DOHH2 (cell line): ENCODE measurements around the gene SPATA31E1.
A peak's percentile ranks its signal among the peaks of the same experiment; 100 is the strongest.

ENCODE experiments used
- H3F3A ChIP-seq: fragments of 200-600 bp; sonication (generic), shearing (Covaris generic); 2 replicates; pipeline ENCODE4 v1.6.0; 2016; ENCODE audit warnings: antibody characterized with exemption, mild to moderate bottlenecking; ENCODE audit not compliant: control insufficient read depth, insufficient read depth
- H3K27ac ChIP-seq: fragments of 200-600 bp; sonication (generic); 2 replicates; pipeline ENCODE4 v1.5.1; 2014; ENCODE audit warnings: low read depth, mild to moderate bottlenecking, low read length, moderate library complexity
- H3K27me3 ChIP-seq: fragments of 200-600 bp; sonication (generic); 2 replicates; pipeline ENCODE4 v1.6.1; 2014; ENCODE audit warnings: mild to moderate bottlenecking, low read length, mixed read lengths; ENCODE audit not compliant: control insufficient read depth
- H3K36me3 ChIP-seq: fragments of 200-600 bp; sonication (generic); 2 replicates; pipeline ENCODE4 v1.6.1; 2014; ENCODE audit warnings: mild to moderate bottlenecking, low read length, moderate library complexity, mixed read lengths; ENCODE audit not compliant: control insufficient read depth
- H3K4me1 ChIP-seq: fragments of 200-600 bp; sonication (generic); 2 replicates; pipeline ENCODE4 v1.6.1; 2014; ENCODE audit warnings: mild to moderate bottlenecking, low read length, mixed read lengths; ENCODE audit not compliant: control insufficient read depth
- H3K4me2 ChIP-seq: fragments of 200-600 bp; sonication (generic); 2 replicates; pipeline ENCODE4 v1.6.0; 2014; ENCODE audit warnings: mild to moderate bottlenecking, low read length, moderate library complexity
- H3K4me3 ChIP-seq: fragments of 200-600 bp; sonication (generic); 2 replicates; pipeline ENCODE4 v1.5.1; 2014; ENCODE audit warnings: mild to moderate bottlenecking, low read length, mixed read lengths
- H3K79me2 ChIP-seq: fragments of 200-600 bp; sonication (generic); 2 replicates; pipeline ENCODE4 v1.6.1; 2014; ENCODE audit warnings: mild to moderate bottlenecking, low read length, mixed read lengths; ENCODE audit not compliant: control insufficient read depth
- H3K9me2 ChIP-seq: fragments of 200-600 bp; sonication (generic); replicated peaks from 2 replicates; pipeline ENCODE4 v1.6.1; 2014; ENCODE audit warnings: mild to moderate bottlenecking, low read length, mixed read lengths; ENCODE audit not compliant: control insufficient read depth
- H3K9me3 ChIP-seq: fragments of 200-600 bp; sonication (generic); 2 replicates; pipeline ENCODE4 v1.6.1; 2014; ENCODE audit warnings: antibody characterized with exemption, low read length, mixed read lengths; ENCODE audit not compliant: control insufficient read depth, insufficient read depth
- H4K20me1 ChIP-seq: fragments of 200-600 bp; sonication (generic); 2 replicates; pipeline ENCODE4 v1.6.0; 2014; ENCODE audit warnings: low read depth, mild to moderate bottlenecking, antibody characterized with exemption, low read length, moderate library complexity; ENCODE audit not compliant: control insufficient read depth, insufficient read depth
- EZH2phosphoT487 ChIP-seq: fragments of 200-600 bp; sonication (generic); IDR thresholded peaks from 2 replicates; pipeline ENCODE4 v1.6.1; 2017; ENCODE audit warnings: borderline replicate concordance, mild to moderate bottlenecking, antibody characterized with exemption, low read length, moderate library complexity, mixed read lengths
- TF ChIP-seq, protein P1 (sequence below): fragments of 200-600 bp; sonication (generic); IDR thresholded peaks from one replicate; pipeline ENCODE4 v1.5.1; 2014; ENCODE audit warnings: antibody characterized with exemption, mild to moderate bottlenecking, low read depth, low read length; ENCODE audit not compliant: poor library complexity, severe bottlenecking

Gene SPATA31E1

DNA sequence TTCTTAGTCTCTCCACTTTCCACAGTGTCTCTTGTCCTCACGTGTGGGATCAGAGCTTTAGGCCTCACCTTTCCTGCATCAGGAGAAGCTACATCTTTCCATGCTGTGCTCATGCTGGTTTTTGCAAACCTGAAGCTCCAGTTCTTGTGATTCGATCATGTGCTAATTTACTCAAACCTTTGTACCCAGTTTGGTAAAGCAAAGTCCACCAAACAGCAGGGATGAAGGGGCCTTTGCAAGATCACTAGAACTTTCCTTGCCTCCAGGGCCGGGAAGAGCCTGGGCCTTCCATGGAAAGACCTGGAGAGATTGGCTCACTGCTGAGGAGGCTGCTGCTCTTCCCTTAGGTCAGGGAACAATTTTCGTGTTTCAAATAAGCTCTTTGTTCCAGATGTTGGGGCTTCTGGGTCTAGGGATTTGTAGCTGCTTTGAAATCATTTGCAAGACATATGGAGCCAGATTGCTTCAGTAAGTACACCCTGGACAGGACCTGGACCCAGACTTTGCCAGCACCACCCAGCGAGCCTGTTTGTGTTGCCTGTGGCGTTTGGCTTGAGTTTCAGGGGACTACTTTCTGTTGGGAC is 18.7 kb upstream of the SPATA31E1 start:
- TF ChIP-seq, protein P1, sequence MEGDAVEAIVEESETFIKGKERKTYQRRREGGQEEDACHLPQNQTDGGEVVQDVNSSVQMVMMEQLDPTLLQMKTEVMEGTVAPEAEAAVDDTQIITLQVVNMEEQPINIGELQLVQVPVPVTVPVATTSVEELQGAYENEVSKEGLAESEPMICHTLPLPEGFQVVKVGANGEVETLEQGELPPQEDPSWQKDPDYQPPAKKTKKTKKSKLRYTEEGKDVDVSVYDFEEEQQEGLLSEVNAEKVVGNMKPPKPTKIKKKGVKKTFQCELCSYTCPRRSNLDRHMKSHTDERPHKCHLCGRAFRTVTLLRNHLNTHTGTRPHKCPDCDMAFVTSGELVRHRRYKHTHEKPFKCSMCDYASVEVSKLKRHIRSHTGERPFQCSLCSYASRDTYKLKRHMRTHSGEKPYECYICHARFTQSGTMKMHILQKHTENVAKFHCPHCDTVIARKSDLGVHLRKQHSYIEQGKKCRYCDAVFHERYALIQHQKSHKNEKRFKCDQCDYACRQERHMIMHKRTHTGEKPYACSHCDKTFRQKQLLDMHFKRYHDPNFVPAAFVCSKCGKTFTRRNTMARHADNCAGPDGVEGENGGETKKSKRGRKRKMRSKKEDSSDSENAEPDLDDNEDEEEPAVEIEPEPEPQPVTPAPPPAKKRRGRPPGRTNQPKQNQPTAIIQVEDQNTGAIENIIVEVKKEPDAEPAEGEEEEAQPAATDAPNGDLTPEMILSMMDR = no peak
- TF ChIP-seq EZH2phosphoT487 = no peak

DNA sequence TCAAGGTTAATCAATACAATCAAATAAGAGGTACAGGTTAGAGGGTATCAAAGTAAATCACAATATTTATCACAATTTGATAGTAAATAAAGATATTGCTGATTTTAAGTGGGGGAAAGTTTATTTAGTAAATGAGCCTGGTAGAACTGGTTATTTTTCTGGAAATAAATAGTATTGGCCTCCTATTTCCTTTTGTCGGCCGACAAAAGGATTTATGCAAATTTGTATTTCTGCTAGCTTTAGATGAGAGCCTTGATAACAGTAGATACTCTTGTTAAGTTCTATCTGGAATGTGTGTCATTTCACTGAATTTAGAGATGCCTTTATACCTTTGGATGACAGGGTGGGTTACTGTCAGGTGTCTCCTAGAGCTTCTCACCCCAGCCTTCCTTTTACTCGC is 17.8 kb upstream of the SPATA31E1 start:
- Histone ChIP-seq H3K9me3 (no peaks in the 10 kb centered on the region), H4K20me1 (no peaks in the 10 kb centered on the region), H3K27ac (no peak overlapping the region), H3K79me2 (no peaks in the 10 kb centered on the region), H3K9me2 (no peaks in the 10 kb centered on the region), H3K4me3 (no peak overlapping the region), H3K27me3 (peaks cover 11% of the 10 kb centered on the region; the same call in 1 of the 2 replicates), H3K4me1 (no peaks in the 10 kb centered on the region), H3F3A (no peaks in the 10 kb centered on the region), H3K4me2 (no peak overlapping the region), H3K36me3 (no peaks in the 10 kb centered on the region)
- TF ChIP-seq, protein P1 = no peak
- TF ChIP-seq EZH2phosphoT487 = peak; percentile 96

More for the DNA sequence above, 18.7 kb upstream of the SPATA31E1 start:
- no peak overlapping the region for H3K4me3 ChIP-seq
- no peaks in the 10 kb centered on the region for H3K4me1 ChIP-seq
- H3K9me2 ChIP-seq = no peaks in the 10 kb centered on the region
- no peaks in the 10 kb centered on the region for H4K20me1 ChIP-seq
- H3K4me2 ChIP-seq = no peak overlapping the region
- H3K36me3 ChIP-seq = no peaks in the 10 kb centered on the region
- H3K27me3 ChIP-seq = peaks cover 11% of the 10 kb centered on the region; the same call in 1 of the 2 replicates
- H3F3A ChIP-seq = no peaks in the 10 kb centered on the region
- H3K79me2 ChIP-seq = no peaks in the 10 kb centered on the region
- H3K9me3 ChIP-seq = no peaks in the 10 kb centered on the region
- no peak overlapping the region for H3K27ac ChIP-seq

DNA sequence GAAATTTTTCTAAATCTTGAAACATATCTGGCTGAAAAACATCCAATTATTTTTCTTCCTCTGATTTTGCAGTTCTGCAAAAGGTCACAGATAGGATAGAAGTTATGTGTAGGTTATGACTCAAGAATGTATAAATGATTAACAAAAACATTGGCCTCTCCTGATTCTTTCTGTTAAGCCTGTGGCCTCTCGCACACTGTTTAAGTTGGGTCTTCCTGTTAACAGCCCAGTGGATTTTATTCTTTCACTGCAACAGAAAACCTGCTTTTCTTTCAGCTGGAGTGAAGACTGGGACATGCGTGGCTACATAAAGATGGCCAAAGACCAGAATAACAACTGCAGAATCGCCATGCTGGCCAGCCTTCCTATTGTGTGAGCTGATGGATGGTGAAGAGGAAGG is 17.1 kb upstream of the SPATA31E1 start:
- no peaks in the 10 kb centered on the region for H3K9me3 ChIP-seq
- no peaks in the 10 kb centered on the region for H3K79me2 ChIP-seq
- no peak for TF ChIP-seq EZH2phosphoT487
- TF ChIP-seq, protein P1 = no peak
- H4K20me1 ChIP-seq = no peaks in the 10 kb centered on the region
- no peaks in the 10 kb centered on the region for H3F3A ChIP-seq
- no peaks in the 10 kb centered on the region for H3K9me2 ChIP-seq
- no peak overlapping the region for H3K4me3 ChIP-seq
- no peaks in the 10 kb centered on the region for H3K4me1 ChIP-seq
- no peak overlapping the region for H3K4me2 ChIP-seq
- H3K27ac ChIP-seq = no peak overlapping the region
- no peaks in the 10 kb centered on the region for H3K36me3 ChIP-seq
- peaks cover 11% of the 10 kb centered on the region; the same call in 1 of the 2 replicates for H3K27me3 ChIP-seq

DNA sequence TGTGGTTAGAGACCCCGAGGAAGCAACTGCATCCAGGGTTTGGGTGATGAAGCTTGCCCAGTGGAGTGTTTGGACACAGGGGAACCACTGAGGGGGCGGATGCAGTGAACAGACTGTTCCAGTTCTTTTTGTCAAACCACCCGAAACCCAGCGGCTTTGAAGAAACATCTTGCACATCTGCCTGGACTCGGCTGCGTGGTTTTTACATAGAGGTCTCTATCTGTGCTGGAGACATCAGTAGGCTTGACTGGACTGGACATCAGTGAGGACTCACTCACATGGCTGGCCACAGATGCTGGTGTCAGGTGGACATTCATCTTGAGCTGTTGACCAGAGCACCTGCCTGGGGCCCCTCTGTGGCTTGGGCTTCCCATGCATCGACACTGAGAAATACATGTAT is 15.3 kb upstream of the SPATA31E1 start:
- no peaks in the 10 kb centered on the region for H3K9me3 ChIP-seq
- H3K27me3 ChIP-seq = peaks cover 11% of the 10 kb centered on the region; the same call in 1 of the 2 replicates
- H3K36me3 ChIP-seq = no peaks in the 10 kb centered on the region
- H3K4me2 ChIP-seq = no peak overlapping the region
- TF ChIP-seq, protein P1 = no peak
- TF ChIP-seq EZH2phosphoT487 = no peak
- H3K27ac ChIP-seq = no peak overlapping the region
- no peak overlapping the region for H3K4me3 ChIP-seq
- no peaks in the 10 kb centered on the region for H3F3A ChIP-seq
- no peaks in the 10 kb centered on the region for H4K20me1 ChIP-seq
- H3K4me1 ChIP-seq = no peaks in the 10 kb centered on the region
- no peaks in the 10 kb centered on the region for H3K9me2 ChIP-seq
- H3K79me2 ChIP-seq = no peaks in the 10 kb centered on the region
